Activated CD4-positive, alpha-beta T cell treated with anti-CD3 and anti-CD28 coated beads, Interleukin-2, amount 50 U/mL, for 4 hours (primary cell): ENCODE data around the gene NEDD4L.
"Not testable (repeated sequence)": the region's sequence is repeated elsewhere in the genome, so short reads cannot be mapped to it uniquely, and the experiment has no call there.

Experiments used
- DNase-seq, 2 experiments: peaks; one replicate each; pipeline ENCODE4 v3.0.0-alpha.2; 2020

Gene NEDD4L

DNA sequence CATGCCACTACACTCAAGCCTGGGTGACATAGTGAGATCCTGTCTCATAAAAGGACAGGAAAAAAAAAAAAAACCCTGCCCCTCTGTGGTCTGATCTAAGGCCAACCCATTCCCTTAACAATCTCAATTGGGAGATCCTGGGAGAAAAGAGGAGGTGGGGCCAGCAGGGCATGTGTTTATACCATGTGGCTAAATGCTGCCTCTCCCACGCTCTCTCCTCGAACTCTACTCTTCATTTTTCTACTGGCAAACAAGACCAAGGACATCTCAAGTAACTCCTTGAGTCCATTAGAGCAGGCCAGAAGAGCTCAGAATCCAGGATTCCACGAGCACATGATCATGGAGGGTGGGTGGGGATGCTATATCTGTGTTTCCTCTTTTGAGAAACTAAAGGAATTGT lies 16.7 kb upstream of the NEDD4L start:
- DNase-seq: no peak

DNA sequence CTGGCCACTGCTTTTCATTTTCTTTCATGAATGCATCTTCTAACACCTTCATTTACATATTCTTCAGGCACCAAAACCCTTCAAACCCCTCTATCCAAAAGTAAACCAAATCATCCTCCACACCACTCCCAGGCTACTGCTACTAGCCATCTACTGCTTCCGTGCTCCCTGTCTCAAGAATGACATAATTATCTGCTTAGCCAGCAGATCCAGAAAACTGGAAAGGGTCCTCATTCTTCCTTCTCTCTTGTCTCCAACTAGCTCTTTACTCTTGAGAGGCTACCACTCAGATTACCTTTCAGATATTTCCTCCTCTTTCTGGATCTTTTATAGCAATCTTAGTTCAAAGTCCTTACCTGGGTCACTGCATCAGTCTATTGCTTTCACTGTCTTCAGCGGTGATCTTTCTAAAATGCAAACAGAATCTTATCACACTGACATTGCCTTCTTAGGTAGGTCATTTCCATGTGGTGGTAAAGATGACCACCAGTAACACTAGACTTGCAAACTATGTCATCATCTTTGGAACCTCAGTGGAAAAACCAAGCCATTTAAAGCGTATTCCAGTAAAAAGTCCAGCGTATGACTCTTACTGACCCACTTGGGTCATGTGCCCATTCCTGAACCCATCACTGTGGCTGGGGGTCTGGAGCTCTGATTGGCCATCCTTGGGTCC lies 15.8 kb upstream of the NEDD4L start:
- DNase-seq: no peak

DNA sequence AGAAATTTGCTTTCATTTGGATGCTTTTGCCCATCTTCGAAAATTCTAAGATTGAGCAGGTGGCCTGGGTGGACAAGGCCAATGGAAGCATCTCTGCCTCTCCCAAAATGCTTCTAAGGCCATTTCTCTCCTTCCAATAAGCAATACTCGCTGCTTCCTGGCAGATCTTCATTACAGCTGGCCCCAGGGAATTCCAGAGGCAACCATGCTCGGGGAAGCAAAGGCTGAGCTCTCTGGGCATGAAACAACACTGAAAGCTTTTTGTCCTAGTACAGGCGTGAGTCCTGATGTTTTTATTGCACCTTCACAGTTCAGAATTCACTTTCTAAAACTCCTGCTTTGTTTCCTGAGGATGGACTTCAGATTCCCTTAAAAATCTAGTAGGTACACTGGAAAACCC lies 11.8 kb upstream of the NEDD4L start:
- DNase-seq: no peak

DNA sequence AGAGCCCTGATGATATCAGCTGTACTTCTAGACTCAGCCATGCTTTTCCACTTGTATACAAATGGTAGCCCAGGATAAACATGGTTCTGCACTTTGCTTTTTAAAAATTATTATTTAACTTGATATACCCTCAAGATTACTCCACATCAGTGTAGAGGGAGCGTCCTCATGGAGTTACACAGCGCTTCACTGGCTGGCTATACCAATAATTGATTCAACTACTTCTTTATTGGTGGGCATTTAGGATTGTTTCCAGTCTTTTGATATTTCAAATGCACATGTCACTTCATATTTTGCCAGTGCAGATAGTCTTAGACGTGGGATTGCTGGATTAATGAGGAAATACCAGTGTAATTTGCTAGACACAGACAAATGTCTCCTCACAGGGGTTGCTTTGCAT lies 10.8 kb upstream of the NEDD4L start:
- DNase-seq: no peak

DNA sequence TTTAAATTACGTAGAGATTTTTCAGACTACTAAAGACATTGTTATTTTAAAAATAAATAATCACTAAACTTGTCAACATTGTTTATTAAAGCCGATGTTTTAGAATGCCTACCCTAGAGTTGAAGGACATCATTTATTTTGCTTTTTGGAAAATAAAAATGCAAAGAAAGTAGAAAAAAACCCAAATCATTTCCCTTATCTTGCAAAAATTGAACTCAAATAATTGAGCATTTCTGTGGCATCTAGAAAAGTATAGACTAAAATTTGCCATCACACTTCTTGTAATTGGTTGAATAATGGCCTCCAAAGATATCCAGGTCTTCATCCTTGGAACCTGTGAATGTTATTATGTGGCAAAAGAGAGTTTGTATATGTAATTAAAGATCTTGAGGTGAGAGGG lies 9.7 kb upstream of the NEDD4L start:
- DNase-seq: no peak

DNA sequence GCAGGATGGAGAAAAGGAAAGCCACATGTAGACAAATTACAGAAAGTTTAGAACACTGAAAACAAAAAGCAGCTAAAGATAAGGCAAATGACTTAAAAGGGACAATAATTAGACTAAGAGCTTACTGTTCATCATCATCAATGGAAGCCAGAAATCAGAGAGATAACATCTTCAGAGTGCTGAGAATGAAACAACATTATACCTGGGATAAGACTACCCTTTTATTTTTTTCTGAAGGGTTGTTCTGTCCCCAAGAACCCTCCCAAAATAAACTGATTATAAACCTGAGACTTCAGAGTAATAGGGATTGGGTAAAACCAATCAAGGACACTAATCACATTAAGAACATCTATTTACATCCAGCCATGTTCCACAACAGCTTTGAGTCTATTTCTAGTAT lies 6.9 kb upstream of the NEDD4L start:
- no peak for DNase-seq

DNA sequence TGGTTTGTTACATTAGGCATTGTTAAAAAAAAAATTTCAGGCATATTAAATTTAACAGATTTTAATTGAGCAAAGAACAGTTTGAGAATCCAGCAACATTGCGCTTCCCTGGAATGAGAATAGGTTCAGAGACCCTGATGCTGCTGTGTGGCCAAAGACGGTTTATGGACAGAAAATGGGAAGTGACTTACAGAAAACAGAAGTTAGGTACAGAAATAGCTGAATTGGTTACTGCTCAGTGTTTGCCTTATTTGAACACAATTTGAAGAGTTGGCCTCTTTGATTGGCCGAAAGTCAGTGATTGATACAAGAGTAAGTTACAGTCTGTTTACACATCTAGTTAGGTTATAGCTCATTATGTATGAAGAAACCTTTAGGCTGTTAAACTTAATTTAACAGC lies 6.0 kb upstream of the NEDD4L start:
- DNase-seq: no peak

DNA sequence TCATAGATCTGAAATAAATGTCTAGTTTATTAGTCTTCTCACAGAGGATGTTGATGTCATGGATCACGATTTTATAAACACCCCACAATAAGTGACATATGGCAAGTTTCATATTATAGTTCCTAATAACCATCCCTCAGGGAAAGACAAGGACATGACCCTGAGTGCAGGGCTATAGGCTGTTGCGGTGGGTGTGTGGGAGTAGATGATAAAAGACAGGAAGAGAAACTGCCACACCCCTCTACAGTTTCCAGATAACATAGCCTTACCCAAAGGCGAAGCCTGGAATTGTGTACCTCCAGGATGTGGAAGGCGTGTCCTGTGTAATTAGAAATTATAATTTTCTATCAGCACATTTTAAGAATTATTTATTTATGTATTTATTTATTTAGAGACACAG lies 2.4 kb upstream of the NEDD4L start:
- DNase-seq: no peak

DNA sequence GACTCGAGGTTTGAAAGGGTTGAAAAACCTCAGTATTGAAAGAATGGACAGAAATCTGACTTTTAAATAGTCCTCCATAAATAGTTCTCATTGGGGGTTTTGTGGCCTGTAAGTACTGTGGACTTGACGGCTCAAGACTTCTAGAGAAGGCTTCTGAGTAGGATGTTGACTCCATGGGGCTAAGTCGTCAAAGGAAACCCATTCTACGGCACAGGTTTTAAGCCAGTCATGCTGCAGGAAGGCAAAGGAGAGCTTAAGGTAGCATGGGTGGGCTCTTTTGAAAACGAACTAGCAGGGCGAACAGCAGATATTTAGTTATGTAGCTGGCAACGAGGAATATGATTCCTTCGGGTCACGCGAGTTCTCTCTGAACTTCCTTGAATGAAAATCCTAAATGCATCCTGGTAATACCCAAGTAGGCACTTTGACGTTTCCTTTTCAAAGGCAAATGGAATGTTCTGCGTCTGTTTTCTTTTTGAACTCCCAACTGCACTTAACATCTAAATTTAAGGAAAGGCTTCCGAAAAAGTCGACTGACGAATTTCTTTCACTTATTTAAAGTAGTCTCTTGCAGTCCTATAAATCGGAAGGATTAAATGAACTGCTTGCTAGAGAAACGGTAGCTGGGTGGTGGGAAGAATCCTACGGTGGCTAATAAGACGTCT lies 1.1 kb upstream of the NEDD4L start:
- DNase-seq: no peak

DNA sequence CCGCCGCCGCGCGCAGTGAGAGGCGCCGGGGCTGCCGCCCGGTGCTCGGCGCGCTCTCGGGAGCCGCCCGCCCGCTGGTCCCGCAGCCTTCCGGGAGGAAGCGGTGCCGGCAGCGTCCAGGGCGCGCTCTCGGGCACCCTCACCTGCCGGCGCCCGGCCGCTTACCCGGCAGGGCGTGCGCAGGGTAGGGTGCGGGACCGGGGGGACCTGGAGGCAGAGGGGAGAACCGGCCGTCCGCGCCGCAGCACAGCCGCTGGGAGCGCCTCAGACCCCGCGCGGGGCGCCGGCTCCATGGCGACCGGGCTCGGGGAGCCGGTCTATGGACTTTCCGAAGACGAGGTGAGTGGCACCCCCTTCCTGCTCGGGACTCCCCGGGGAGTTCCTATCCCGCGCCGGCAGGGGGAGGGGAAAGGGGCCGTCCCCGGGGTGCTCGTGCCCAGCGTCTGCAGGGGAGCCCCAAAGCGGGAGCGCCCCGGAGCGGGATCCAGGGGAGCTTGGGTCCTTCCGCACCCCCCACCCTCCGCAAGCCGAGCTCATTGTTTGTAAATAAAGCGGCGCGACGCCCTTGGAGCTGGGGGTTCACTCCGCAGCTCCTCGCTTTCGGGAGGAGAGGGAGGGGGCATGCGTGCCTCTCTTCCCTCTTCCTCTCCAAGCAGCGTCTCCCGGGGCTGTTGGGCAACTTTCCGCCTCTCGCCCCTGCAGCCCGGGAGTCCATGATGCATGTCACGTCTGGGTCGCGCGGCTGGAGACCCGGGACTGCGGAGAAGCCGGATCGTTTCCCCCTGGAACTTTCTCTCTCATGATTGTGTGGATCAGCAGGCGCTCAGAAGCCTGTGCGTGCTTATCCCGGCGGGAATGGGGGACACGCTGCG lies 580 bp downstream of the NEDD4L start:
- peak; percentile 21 to 26 for DNase-seq

DNA sequence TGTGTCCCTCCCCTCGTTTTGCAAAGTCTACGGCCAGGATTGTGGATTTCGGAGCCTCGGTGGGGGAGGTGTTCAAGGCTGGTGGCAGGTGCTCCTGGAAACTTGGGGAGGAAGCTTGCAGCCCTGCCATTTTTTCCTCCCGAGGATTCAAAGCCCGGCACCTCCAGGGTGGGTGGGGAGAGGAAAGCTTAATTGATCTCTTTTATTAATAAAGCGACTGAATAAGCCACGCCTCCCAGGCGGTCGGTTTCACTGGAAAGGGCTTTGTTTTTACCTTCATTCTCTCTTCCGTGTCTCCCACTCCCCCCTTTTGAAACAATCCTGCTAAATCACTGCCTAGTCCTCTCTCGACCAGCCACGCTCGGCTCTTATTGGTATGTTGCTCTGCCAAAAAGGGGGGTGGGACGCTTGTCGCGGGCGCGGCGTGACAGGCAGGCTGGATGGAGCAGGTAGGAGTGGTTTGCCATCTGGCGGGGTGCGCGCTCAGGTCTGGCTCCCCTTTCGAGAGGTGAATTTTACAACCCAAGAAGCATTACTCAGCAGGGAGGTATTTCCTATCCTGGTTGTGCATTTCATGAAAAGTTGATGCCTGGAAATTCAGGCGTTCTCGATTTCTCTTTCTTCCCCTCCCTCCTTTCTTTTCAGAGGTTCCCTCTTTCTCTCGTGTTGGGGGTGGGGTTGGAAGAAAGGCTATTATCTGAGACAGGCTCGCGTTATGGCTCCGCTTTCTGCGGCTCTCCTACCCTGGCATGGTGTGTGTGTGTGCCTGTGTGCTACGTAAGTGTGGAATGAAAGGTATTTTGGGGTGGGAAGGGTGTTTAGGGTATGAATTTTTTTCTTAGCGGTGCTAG lies 1.4 kb downstream of the NEDD4L start:
- peak; percentile 21 to 37 for DNase-seq

DNA sequence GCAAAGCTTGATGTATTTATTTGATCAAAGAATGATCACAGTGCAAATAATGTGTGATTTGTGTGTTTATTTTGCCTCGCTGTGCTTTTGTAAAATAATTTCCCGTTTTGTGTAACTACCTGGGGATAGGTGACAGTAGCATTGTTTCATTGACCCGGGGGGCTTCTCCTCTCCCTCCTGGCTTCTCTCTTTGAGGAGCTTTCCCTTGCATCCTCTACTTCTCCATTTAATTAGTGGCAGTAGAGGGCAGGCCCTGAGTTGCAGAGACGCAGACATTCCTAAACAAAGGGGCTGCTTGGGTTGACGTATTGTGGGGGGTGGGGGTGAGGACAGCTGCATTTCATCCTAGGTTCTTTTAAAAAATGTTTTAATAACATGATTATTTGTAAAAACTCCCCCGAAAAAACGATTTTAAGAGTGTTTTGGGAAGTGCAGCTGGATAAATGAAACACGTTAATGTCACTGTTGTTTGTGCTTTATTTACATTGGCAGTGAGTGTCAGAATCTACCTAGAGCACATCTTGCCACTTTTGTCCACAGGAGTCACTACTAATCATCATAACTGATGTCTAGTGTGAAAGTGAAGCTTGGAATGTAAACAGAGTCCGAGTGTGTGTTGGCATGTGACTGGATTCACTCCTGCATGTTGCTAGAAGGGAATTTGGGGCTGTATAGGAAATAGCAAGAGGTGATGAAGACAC lies 2.2 kb downstream of the NEDD4L start:
- no peak for DNase-seq

DNA sequence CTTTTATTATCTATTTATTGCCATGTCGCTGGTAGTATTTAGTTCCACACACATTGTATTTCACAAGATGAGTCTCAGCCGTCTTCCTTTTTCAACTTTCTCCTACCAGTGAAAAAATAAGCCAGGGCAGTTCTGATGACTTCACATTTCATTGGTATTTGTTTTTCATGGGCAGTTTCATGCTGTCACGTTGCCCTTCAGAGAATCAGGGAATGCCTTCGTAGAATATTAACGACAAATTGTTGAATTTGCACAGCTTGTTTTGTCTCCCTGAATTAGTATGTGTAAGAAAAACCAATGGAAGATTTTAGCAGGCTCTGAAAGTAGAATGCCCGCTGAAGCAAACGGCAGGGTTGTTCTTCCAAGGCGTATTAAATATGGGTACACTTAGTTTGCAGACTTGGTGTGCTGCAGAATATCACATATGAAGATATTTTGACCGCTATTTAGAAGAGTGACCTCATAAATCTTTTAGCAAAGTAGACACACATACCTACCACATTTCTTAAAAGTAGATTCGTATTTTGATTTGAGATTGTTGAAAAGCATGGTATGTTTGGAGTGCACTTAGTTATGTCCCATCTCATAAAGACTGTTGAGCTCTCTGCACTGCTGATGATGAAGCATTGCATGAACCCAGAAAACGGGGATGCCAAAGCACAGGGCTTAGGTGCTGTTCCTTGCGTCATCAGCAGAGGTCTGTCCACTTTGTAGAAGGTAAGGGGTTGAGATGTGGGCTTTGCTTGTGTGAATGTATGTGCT lies 2.9 kb downstream of the NEDD4L start:
- no peak for DNase-seq

DNA sequence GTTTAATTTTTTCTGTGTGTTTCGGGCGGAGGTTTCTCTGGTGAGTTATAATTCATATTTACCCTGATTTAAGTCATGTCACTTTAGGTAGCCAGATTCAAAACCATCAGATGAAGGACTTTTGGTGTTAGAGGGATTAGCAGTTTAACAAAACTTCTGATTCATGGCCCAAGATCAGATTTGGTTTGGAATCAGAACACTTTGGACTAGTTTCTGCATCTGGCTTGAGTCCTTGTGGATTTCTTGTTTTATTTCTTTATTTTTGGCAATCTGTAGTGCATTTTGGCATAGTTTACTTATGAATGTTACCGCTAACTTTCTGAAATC lies 3.5 kb downstream of the NEDD4L start:
- no peak for DNase-seq

DNA sequence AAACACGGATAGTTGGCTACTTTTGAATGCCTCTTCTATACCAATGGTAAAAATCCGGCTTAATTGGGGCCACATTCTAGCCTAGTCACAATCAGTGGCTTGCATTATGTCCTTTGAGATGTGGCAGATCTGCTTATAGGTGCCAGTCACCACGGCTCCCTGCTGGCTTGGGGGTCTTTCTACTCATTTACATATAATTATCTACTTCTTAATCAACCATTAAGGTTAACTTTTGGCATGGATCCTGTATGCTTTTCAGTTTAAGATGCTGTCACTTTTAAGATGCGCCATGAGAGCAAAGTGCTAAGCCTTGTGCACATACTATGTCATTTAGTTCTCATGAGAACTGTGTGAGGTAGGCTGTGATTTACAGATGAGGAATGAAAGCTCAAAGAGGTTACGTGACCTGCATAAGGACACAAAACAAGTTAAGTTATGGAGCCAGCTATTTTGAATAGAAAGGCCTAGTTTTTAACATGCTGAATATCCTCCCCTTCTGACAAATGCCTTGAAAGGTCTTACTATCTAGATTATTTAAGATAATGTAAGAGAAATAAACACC lies 4.1 kb downstream of the NEDD4L start:
- DNase-seq: no peak

DNA sequence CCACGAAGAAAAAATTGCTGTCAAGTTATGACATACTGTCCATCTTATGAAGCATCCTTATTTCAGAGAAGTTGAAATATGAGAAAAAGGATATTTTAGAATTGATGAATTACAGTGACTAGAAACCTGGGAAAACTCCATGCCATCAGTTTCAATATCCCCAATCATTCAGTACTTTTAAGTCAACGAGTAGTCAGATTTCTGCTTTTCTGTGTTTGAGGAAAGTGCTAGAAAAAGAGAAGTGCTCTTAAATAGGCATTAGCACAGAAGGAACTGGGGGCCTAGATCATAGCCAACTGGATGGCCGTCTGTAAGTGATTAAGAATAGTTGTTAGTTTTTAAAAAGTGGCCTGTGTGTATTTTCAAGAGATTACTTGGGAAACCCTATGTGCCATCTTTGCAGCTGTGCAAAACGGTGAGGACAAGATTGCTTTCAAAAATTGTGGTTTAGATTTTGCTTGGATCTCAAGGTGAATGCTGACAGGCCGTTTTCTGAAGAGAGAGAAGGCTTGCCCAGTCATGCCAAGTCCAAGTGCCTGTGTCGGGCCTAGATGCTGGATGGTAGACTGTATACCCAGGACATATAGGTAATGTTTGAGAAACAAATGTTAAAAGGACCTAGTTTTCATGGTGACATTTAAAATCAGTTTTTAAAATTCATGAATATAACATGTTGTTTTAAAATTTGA lies 5.1 kb downstream of the NEDD4L start:
- DNase-seq: no peak

DNA sequence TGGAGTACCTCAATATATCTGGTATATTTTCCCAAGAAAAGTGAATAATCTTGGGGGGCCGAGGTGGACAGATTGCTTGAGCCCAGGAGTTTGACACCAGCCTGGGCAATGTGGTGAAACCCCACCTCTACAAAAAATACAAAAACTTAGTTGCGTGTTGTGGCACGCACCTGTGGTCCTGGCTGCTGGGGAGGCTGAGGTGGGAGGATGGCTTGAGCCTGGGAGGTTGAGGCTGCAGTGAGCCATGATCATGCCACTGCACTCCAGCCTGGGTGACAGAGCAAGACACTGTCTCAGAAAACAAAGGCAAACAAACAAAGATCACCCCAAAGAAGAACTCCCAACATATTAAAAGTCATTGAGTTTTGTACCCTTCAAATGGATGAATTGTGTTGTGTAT lies 6.9 kb downstream of the NEDD4L start:
- not testable (repeated sequence) for DNase-seq

DNA sequence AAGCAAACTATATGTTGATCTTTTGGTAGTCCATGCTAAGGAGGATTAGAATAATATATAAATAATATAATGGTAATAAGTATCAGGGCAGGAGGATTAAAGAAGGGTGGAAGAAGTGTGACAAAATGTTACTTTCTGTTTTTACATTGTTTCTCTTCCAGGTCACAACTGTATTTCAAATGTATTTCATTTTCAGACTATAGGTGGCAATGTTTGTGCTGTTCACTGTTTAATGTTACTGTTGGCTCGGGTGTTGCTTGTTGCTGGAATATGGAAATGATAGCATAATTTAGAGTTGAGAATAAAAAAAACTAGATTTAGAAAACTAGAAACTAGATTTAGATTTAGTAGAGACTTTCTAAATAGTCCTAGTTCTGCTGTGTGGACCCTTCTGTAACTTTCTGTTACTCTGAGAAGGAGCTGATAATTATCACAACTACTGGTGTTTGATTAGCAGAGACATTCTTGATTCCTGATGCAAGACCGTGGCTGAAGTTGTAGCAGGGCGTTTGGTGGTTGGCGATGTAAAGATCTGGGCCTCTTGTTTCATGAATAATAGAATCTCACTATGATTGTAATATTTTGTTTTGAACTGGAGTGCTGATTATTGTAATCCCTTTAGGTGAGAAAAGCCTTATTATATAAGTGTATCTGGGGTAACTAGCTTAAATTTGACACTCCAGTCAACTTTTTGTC lies 7.9 kb downstream of the NEDD4L start:
- no peak for DNase-seq

DNA sequence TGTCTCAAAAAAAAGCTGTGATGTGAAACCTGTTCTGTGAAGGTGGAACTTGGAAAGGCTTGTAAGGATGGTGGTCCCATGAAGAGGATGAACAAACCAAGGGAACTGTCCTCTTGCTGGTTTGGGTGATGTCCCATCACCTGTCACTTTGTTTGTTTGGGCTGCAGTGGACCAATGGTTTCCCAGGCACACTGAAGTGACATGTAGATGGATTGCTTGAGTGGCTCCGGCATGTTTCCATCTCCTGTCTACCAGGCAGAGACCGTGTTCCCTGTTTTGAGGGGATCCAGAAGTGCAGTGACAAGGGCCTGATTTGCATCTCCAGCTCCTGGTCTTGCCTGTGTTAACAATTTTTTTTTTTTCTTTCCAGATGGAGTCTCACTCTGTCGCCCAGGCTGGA lies 8.9 kb downstream of the NEDD4L start:
- no peak for DNase-seq
